Upper lobe of left lung (tissue), 4 donors: Measurements from ENCODE around the gene UBE2J2.

ENCODE experiments used
- POLR2A ChIP-seq, 4 donors: fragments of 450-650 bp; IDR thresholded peaks; one replicate each; pipeline ENCODE4 v1.5.1; 2016 to 2017; ENCODE audit warnings: antibody characterized with exemption in 4 of 4, mild to moderate bottlenecking in 2 of 4
- TF ChIP-seq, protein P1 (sequence below), 6 experiments: fragments of 450-650 bp in 4 of 6; fragments of 200-600 bp in 2 of 6; sonication (generic) in 2 of 6; IDR thresholded peaks; one replicate each; pipeline ENCODE4 v1.5.1; 2016 to 2019; ENCODE audit warnings: antibody characterized with exemption in 6 of 6

DNA sequence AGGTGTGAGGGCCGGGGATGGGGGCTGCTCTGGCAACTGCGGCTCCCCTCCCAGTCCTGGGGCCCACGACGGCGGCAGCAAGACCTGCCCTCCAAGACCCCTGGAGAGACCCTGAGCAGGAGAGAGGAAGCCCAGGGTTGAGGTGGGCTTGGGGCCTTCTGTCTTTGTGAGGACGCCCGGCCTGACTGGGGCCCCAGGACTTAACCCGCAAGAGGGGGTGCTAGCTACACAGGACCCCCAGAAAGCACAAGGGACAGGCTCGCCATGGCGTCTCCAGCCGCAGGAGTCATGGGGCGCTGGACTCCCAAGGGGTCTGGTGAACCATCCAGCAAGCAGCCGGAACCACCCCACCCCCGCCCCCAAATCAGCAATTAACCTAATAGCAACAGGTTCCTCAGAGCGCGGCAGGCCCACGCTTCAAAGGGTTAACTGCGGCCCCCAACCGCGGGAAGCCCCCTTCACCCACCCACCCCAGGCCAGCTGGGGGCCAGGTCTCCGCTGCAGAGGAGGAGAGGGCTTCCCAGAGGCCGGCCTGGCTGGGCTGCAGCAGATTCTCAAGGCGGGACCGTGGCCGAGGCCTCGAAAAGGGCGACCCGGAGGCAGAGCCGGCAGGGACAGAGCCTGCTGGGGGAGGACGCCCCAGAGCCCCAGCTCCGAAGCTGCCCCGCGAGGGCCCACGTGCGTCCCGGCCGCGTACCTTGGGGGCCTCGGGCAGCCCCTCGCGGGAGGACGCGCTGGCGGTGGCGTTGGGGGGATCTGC is 27.7 kb downstream of the UBE2J2 start:
- TF ChIP-seq POLR2A (IDR thresholded peaks at IDR 0.05) = no peak
- TF ChIP-seq, protein P1, sequence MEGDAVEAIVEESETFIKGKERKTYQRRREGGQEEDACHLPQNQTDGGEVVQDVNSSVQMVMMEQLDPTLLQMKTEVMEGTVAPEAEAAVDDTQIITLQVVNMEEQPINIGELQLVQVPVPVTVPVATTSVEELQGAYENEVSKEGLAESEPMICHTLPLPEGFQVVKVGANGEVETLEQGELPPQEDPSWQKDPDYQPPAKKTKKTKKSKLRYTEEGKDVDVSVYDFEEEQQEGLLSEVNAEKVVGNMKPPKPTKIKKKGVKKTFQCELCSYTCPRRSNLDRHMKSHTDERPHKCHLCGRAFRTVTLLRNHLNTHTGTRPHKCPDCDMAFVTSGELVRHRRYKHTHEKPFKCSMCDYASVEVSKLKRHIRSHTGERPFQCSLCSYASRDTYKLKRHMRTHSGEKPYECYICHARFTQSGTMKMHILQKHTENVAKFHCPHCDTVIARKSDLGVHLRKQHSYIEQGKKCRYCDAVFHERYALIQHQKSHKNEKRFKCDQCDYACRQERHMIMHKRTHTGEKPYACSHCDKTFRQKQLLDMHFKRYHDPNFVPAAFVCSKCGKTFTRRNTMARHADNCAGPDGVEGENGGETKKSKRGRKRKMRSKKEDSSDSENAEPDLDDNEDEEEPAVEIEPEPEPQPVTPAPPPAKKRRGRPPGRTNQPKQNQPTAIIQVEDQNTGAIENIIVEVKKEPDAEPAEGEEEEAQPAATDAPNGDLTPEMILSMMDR (IDR thresholded peaks at IDR 0.05) = no peak
